Measurements from ENCODE around the gene TXLNA.

TXLNA gene

DNA sequence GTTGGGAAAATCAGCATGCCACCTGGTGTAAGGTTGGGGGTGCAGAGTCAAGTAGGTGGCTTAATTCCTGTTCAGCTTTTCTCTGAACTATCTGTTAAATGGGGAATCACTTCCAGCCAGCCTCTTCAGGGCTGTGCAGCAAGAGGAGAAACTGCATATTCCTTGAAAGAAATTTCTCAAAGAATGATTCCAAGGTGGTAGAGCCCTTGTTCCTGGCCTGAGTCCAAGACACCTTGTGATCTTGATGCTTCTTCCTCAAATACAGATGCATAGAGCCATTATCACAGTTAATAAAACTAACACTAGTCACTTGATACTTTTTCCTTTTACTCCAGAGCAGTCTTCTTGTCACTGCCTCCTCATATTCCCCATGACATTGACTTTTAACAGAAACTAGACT is 5.2 kb downstream of the TXLNA start:
- Histone ChIP-seq H3K4me1 (ENCODE audit: control insufficient read depth, insufficient read depth, low read length, poor library complexity, severe bottlenecking) (peaks cover 17% of the 10 kb centered on the region), H3K9me3 (ENCODE audit: control insufficient read depth, low read length) (no peaks in the 10 kb centered on the region), H3K36me3 (ENCODE audit: control insufficient read depth, insufficient read depth, low read length) (peaks cover 86% of the 10 kb centered on the region), H3K4me3 (ENCODE audit: extremely low read depth, insufficient read depth, low read length, poor library complexity, severe bottlenecking) (no peak overlapping the region), H3K27ac (ENCODE audit: low read depth, low read length, severe bottlenecking) (no peak overlapping the region)

- H3K27ac ChIP-seq (ENCODE audit: low read depth, low read length, severe bottlenecking) = peak overlapping the region; percentile 24
- peaks cover 95% of the 10 kb centered on the region for H3K36me3 ChIP-seq (ENCODE audit: control insufficient read depth, insufficient read depth, low read length)
- 100% methylated on average over 2 of the region's 2 CpGs for WGBS, 2 experiments (ENCODE audit: insufficient coverage in 2 of 2)
- H3K9me3 ChIP-seq (ENCODE audit: control insufficient read depth, low read length) = no peaks in the 10 kb centered on the region
- H3K4me3 ChIP-seq (ENCODE audit: extremely low read depth, insufficient read depth, low read length, poor library complexity, severe bottlenecking) = no peak overlapping the region
- peaks cover 13% of the 10 kb centered on the region for H3K4me1 ChIP-seq (ENCODE audit: control insufficient read depth, insufficient read depth, low read length, poor library complexity, severe bottlenecking)
Observed at GRCh38 chr1:32186077-32186476, 6.6 kb downstream of the TXLNA start.

DNA sequence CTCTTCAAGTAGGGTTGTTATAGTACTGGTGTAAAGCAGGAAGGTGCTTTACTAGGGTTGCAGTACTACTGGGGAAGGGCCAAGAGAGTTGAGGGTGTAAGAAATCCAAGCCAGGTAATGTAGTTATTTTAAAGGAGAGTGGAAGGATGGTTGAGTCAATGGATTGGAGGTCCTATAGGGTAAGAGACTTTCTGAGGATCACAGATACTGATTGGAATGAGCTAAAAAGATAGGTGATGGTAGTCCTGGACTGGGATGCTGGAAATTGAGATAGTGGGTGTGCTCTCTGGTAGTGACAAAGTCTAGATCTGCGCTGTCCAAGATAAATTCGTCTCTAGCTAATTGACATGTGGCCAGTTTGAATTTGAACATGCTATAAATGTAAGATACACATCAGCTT is 7.0 kb downstream of the TXLNA start:
- peak overlapping the region; percentile 24 for H3K27ac ChIP-seq (ENCODE audit: low read depth, low read length, severe bottlenecking)
- WGBS, 2 experiments (ENCODE audit: insufficient coverage in 2 of 2) = no CpG with 5 or more reads among the region's 2 CpGs
- no peaks in the 10 kb centered on the region for H3K9me3 ChIP-seq (ENCODE audit: control insufficient read depth, low read length)
- H3K36me3 ChIP-seq (ENCODE audit: control insufficient read depth, insufficient read depth, low read length) = peaks cover 95% of the 10 kb centered on the region
- peaks cover 9% of the 10 kb centered on the region for H3K4me1 ChIP-seq (ENCODE audit: control insufficient read depth, insufficient read depth, low read length, poor library complexity, severe bottlenecking)
- no peak overlapping the region for H3K4me3 ChIP-seq (ENCODE audit: extremely low read depth, insufficient read depth, low read length, poor library complexity, severe bottlenecking)

- H3K36me3 ChIP-seq (ENCODE audit: control insufficient read depth, insufficient read depth, low read length) = peaks cover 95% of the 10 kb centered on the region
Observed at GRCh38 chr1:32187850-32188249, 8.4 kb downstream of the TXLNA start.

DNA sequence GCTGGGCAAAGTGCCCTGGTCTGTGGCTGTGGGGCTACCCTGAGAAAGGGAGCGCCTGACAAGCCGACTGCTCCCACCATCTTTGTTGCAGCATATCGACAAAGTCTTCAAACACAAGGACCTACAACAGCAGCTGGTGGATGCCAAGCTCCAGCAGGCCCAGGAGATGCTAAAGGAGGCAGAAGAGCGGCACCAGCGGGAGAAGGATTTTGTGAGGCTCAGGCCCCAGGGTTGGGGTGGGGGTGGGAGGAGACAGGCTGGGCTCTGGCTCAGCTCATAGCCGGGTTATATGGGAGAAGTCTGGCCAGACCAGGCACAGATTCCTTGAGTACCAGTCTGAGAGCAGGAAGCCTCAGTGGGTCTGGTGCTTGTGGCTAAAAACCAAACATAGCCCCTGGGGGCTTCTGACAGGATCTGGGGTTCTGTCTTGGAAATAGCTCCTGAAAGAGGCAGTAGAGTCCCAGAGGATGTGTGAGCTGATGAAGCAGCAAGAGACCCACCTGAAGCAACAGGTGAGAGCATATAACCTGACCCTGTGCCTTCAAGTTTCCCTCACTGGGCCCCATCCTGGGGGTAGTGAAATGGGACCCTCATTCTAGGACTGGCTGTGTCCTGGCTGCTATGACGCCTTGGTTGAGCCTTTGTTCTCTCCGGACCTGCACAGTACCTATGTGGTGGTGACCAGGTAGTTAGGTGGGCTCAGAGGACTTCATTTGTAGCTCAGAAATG is 12.9 kb downstream of the TXLNA start:
- Histone ChIP-seq H3K9me3 (ENCODE audit: control insufficient read depth, low read length) (no peaks in the 10 kb centered on the region), H3K27ac (ENCODE audit: low read depth, low read length, severe bottlenecking) (no peak overlapping the region), H3K4me3 (ENCODE audit: extremely low read depth, insufficient read depth, low read length, poor library complexity, severe bottlenecking) (no peak overlapping the region), H3K4me1 (ENCODE audit: control insufficient read depth, insufficient read depth, low read length, poor library complexity, severe bottlenecking) (peaks cover 2% of the 10 kb centered on the region), H3K36me3 (ENCODE audit: control insufficient read depth, insufficient read depth, low read length) (peaks cover 98% of the 10 kb centered on the region)
- WGBS, 2 experiments (ENCODE audit: insufficient coverage in 2 of 2) = 100% methylated on average over 3 to 6 of the region's 8 CpGs

More at GRCh38 chr1:32187850-32188249, 8.4 kb downstream of the TXLNA start:
- Histone ChIP-seq H3K4me3 (ENCODE audit: extremely low read depth, insufficient read depth, low read length, poor library complexity, severe bottlenecking) (no peak overlapping the region), H3K27ac (ENCODE audit: low read depth, low read length, severe bottlenecking) (no peak overlapping the region), H3K9me3 (ENCODE audit: control insufficient read depth, low read length) (no peaks in the 10 kb centered on the region), H3K4me1 (ENCODE audit: control insufficient read depth, insufficient read depth, low read length, poor library complexity, severe bottlenecking) (peaks cover 4% of the 10 kb centered on the region)
- WGBS, 2 experiments (ENCODE audit: insufficient coverage in 2 of 2) = 96 to 98% methylated on average over 8 of the region's 9 CpGs

DNA sequence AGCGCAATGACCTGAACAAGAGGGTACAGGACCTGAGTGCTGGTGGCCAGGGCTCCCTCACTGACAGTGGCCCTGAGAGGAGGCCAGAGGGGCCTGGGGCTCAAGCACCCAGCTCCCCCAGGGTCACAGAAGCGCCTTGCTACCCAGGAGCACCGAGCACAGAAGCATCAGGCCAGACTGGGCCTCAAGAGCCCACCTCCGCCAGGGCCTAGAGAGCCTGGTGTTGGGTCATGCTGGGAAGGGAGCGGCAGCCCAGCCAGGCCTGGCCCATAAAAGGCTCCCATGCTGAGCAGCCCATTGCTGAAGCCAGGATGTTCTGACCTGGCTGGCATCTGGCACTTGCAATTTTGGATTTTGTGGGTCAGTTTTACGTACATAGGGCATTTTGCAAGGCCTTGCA is 15.5 kb downstream of the TXLNA start:
- Histone ChIP-seq H3K4me1 (ENCODE audit: control insufficient read depth, insufficient read depth, low read length, poor library complexity, severe bottlenecking) (peaks cover 10% of the 10 kb centered on the region), H3K36me3 (ENCODE audit: control insufficient read depth, insufficient read depth, low read length) (peaks cover 82% of the 10 kb centered on the region), H3K27ac (ENCODE audit: low read depth, low read length, severe bottlenecking) (no peak overlapping the region), H3K4me3 (ENCODE audit: extremely low read depth, insufficient read depth, low read length, poor library complexity, severe bottlenecking) (no peak overlapping the region), H3K9me3 (ENCODE audit: control insufficient read depth, low read length) (no peaks in the 10 kb centered on the region)
- 94 to 96% methylated on average over 5 to 6 of the region's 6 CpGs for WGBS, 2 experiments (ENCODE audit: insufficient coverage in 2 of 2)

DNA sequence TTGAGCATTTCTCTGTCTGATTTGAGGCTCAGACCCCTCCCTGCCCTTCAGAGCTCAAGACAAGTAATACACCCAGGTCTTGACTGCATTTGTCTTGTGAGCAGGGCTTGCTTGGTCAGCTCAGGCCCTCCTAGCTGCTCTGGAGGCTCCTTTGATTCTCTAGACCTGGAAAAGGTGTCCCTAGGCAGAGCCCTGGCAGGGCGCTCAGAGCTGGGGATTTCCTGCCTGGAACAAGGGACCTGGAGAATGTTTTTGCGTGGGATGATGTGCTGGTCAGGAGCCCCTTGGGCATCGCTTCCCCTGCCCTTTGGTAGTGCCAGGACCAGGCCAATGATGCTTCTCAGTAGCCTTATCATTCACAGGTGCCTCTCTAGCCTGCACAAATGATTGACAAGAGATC is 16.1 kb downstream of the TXLNA start:
- peaks cover 77% of the 10 kb centered on the region for H3K36me3 ChIP-seq (ENCODE audit: control insufficient read depth, insufficient read depth, low read length)
- H3K9me3 ChIP-seq (ENCODE audit: control insufficient read depth, low read length) = no peaks in the 10 kb centered on the region
- WGBS, 2 experiments (ENCODE audit: insufficient coverage in 2 of 2) = 100% methylated on average over 2 to 3 of the region's 3 CpGs
- no peak overlapping the region for H3K4me3 ChIP-seq (ENCODE audit: extremely low read depth, insufficient read depth, low read length, poor library complexity, severe bottlenecking)
- peaks cover 10% of the 10 kb centered on the region for H3K4me1 ChIP-seq (ENCODE audit: control insufficient read depth, insufficient read depth, low read length, poor library complexity, severe bottlenecking)
- no peak overlapping the region for H3K27ac ChIP-seq (ENCODE audit: low read depth, low read length, severe bottlenecking)

- H3K9me3 ChIP-seq (ENCODE audit: control insufficient read depth, low read length) = no peaks in the 10 kb centered on the region
- no peak overlapping the region for H3K27ac ChIP-seq (ENCODE audit: low read depth, low read length, severe bottlenecking)
- H3K36me3 ChIP-seq (ENCODE audit: control insufficient read depth, insufficient read depth, low read length) = peaks cover 70% of the 10 kb centered on the region
- H3K4me3 ChIP-seq (ENCODE audit: extremely low read depth, insufficient read depth, low read length, poor library complexity, severe bottlenecking) = no peak overlapping the region
- H3K4me1 ChIP-seq (ENCODE audit: control insufficient read depth, insufficient read depth, low read length, poor library complexity, severe bottlenecking) = peaks cover 10% of the 10 kb centered on the region
Observed at GRCh38 chr1:32195972-32196823, 16.7 kb downstream of the TXLNA start.

DNA sequence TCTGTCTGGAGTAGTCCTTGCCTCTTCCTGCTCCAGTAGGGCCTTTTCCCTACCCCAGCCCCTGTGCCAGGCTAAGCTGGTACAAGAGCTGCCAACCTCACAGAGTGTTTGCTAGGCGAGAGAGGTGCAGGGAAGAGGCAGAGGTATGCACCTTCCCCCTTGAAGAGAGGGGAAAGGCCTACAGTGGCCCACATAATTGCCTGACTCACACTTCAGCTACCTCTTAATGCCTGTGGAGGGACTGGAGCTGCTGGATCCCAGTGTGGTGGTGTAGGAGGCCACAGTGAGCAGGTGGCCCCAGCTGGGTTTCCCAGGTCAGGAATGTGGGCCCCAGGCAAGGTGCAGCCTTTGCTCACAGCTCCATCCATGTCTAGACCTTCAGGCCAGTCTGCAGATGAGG is 17.6 kb downstream of the TXLNA start:
- Histone ChIP-seq H3K9me3 (ENCODE audit: control insufficient read depth, low read length) (no peaks in the 10 kb centered on the region), H3K4me1 (ENCODE audit: control insufficient read depth, insufficient read depth, low read length, poor library complexity, severe bottlenecking) (peaks cover 10% of the 10 kb centered on the region), H3K36me3 (ENCODE audit: control insufficient read depth, insufficient read depth, low read length) (peaks cover 62% of the 10 kb centered on the region), H3K4me3 (ENCODE audit: extremely low read depth, insufficient read depth, low read length, poor library complexity, severe bottlenecking) (no peak overlapping the region), H3K27ac (ENCODE audit: low read depth, low read length, severe bottlenecking) (no peak overlapping the region)
- WGBS, 2 experiments (ENCODE audit: insufficient coverage in 2 of 2) = no CpG with 5 or more reads among the region's 1 CpG

DNA sequence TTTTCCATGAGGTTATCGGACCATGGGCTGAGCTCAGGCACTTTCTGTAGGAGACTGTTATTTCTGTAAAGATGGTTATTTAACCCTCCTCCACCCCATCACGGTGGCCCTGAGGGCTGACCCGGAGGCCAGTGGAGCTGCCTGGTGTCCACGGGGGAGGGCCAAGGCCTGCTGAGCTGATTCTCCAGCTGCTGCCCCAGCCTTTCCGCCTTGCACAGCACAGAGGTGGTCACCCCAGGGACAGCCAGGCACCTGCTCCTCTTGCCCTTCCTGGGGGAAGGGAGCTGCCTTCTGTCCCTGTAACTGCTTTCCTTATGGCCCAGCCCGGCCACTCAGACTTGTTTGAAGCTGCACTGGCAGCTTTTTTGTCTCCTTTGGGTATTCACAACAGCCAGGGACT is 18.4 kb downstream of the TXLNA start:
- Histone ChIP-seq H3K36me3 (ENCODE audit: control insufficient read depth, insufficient read depth, low read length) (peaks cover 54% of the 10 kb centered on the region), H3K4me1 (ENCODE audit: control insufficient read depth, insufficient read depth, low read length, poor library complexity, severe bottlenecking) (peaks cover 10% of the 10 kb centered on the region), H3K27ac (ENCODE audit: low read depth, low read length, severe bottlenecking) (no peak overlapping the region), H3K4me3 (ENCODE audit: extremely low read depth, insufficient read depth, low read length, poor library complexity, severe bottlenecking) (no peak overlapping the region), H3K9me3 (ENCODE audit: control insufficient read depth, low read length) (no peaks in the 10 kb centered on the region)
- 89 to 90% methylated on average over 2 to 4 of the region's 6 CpGs for WGBS, 2 experiments (ENCODE audit: insufficient coverage in 2 of 2)
